MM.1S (cell line): ENCODE measurements around the gene CIAO1.
A peak's percentile ranks its signal among the peaks of the same experiment; 100 is the strongest.

Experiments used
- DNase-seq: peaks from one replicate; pipeline ENCODE4 v3.0.0-alpha.2; 2015
- H2AFZ ChIP-seq: fragments of 300-600 bp; sonication (generic); 2 replicates; pipeline ENCODE4 v1.6.0; 2016; ENCODE audit warnings: antibody characterized with exemption, low read length
- H3F3A ChIP-seq: fragments of 300-600 bp; sonication (generic); 2 replicates; pipeline ENCODE4 v1.6.1; 2016; ENCODE audit warnings: mild to moderate bottlenecking, antibody characterized with exemption, low read length, moderate library complexity, mixed read lengths; ENCODE audit not compliant: insufficient read depth
- H3K27ac ChIP-seq: fragments of 300-600 bp; sonication (generic); 2 replicates; pipeline ENCODE4 v1.5.1; 2016; ENCODE audit warnings: mild to moderate bottlenecking, low read length
- H3K27me3 ChIP-seq: fragments of 300-600 bp; sonication (generic); replicated peaks from 2 replicates; pipeline ENCODE4 v1.6.0; 2016; ENCODE audit warnings: low read length; ENCODE audit not compliant: insufficient read depth
- H3K36me3 ChIP-seq: fragments of 300-600 bp; sonication (generic); replicated peaks from 2 replicates; pipeline ENCODE4 v1.6.1; 2016; ENCODE audit warnings: mild to moderate bottlenecking, low read length, mixed read lengths; ENCODE audit not compliant: insufficient read depth
- H3K4me1 ChIP-seq: fragments of 300-600 bp; sonication (generic); 2 replicates; pipeline ENCODE4 v1.6.1; 2016; ENCODE audit warnings: low read length, mixed read lengths
- H3K4me2 ChIP-seq: fragments of 300-600 bp; sonication (generic); 2 replicates; pipeline ENCODE4 v1.6.0; 2016; ENCODE audit warnings: low read depth, low read length
- H3K4me3 ChIP-seq: fragments of 300-600 bp; sonication (generic); 2 replicates; pipeline ENCODE4 v1.5.1; 2016; ENCODE audit warnings: low read length, mixed read lengths
- H3K79me2 ChIP-seq: fragments of 300-600 bp; sonication (generic); 2 replicates; pipeline ENCODE4 v1.6.1; 2016; ENCODE audit warnings: mixed run types, low read length, mixed read lengths
- H3K9ac ChIP-seq: fragments of 300-600 bp; sonication (generic); 2 replicates; pipeline ENCODE4 v1.6.1; 2016; ENCODE audit warnings: low read length, mixed read lengths
- H3K9me2 ChIP-seq: fragments of 300-600 bp; sonication (generic); replicated peaks from 2 replicates; pipeline ENCODE4 v1.6.1; 2016; ENCODE audit warnings: mild to moderate bottlenecking, low read length, mixed read lengths; ENCODE audit not compliant: insufficient read depth
- H3K9me3 ChIP-seq: fragments of 300-600 bp; sonication (generic); replicated peaks from 2 replicates; pipeline ENCODE4 v1.6.1; 2016; ENCODE audit warnings: mild to moderate bottlenecking, low read length, mixed read lengths; ENCODE audit not compliant: insufficient read depth
- H4K20me1 ChIP-seq: fragments of 300-600 bp; sonication (generic); 2 replicates; pipeline ENCODE4 v1.6.1; 2016; ENCODE audit warnings: mild to moderate bottlenecking, low read length, moderate library complexity, mixed read lengths; ENCODE audit not compliant: insufficient read depth
- EZH2 ChIP-seq: fragments of 300-600 bp; sonication (generic); optimal IDR thresholded peaks from 2 replicates; pipeline ENCODE3; 2017; ENCODE audit warnings: low read depth, mild to moderate bottlenecking, antibody characterized with exemption, low read length, mixed read lengths
- EZH2phosphoT487 ChIP-seq: fragments of 300-600 bp; sonication (generic); IDR thresholded peaks from 2 replicates; pipeline ENCODE4 v1.6.1; 2018; ENCODE audit warnings: antibody characterized with exemption, low read length
- TF ChIP-seq, protein P1 (sequence below): fragments of 300-600 bp; sonication (generic); IDR thresholded peaks from 2 replicates; pipeline ENCODE4 v1.5.1; 2016; ENCODE audit warnings: antibody characterized with exemption, low read length, mixed read lengths

Gene CIAO1

DNA sequence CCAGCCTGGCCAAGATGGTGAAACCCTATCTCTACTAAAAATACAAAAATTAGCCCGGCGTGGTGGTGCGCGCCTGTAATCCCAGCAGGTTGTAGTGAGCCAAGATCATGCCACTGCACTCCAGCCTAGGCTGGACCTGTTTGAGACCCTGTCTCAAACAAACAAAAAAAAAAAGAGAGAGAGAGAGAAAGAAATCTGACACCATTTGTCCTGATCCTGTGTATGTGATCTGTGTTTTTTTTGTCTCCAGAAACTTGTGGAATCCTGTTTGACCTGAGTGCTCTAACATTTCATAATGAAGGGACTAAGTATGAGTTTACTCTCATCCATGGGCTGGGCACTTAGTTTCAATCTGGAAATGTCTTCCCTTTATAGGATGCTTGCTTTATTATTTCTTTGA lies 52.7 kb downstream of the CIAO1 start:
- Histone ChIP-seq H3K79me2 (no peaks in the 10 kb centered on the region), H3K9ac (no peak overlapping the region), H3K4me2 (no peak overlapping the region), H3K27me3 (no peaks in the 10 kb centered on the region), H3F3A (peaks cover 17% of the 10 kb centered on the region), H4K20me1 (no peaks in the 10 kb centered on the region), H2AFZ (no peak overlapping the region), H3K27ac (no peak overlapping the region), H3K9me2 (no peaks in the 10 kb centered on the region), H3K36me3 (no peaks in the 10 kb centered on the region), H3K4me1 (peaks cover 12% of the 10 kb centered on the region; the same call in 1 of the 2 replicates), H3K9me3 (no peaks in the 10 kb centered on the region), H3K4me3 (no peak overlapping the region)
- TF ChIP-seq EZH2: no peak
- no peak for DNase-seq

DNA sequence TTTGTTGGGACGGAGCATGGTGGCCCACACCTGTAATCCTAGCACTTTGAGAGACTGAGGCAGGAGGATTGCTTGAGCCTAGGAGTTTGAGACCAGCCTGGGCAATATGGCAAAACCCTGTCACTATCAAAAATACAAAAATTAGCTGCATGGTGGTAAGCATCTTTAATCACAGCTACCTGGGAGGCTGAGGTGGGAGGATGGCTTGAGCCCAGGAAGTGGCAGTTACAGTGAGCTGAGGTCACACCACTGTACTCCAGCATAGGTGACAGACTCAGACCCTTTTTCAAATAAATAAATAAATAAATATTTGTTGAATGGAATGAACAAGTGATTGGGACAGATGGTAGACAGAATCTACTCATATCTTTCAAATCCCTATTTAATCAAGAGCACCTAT lies 53.4 kb downstream of the CIAO1 start:
- Histone ChIP-seq H3F3A (peaks cover 17% of the 10 kb centered on the region), H3K9me2 (no peaks in the 10 kb centered on the region), H3K9ac (no peak overlapping the region), H3K4me3 (no peak overlapping the region), H2AFZ (no peak overlapping the region), H3K27ac (no peak overlapping the region), H3K36me3 (no peaks in the 10 kb centered on the region), H3K27me3 (no peaks in the 10 kb centered on the region), H4K20me1 (no peaks in the 10 kb centered on the region), H3K4me1 (peaks cover 14% of the 10 kb centered on the region; the same call in 1 of the 2 replicates), H3K9me3 (no peaks in the 10 kb centered on the region), H3K4me2 (no peak overlapping the region), H3K79me2 (no peaks in the 10 kb centered on the region)
- no peak for DNase-seq
- TF ChIP-seq EZH2phosphoT487: no peak
- no peak for TF ChIP-seq EZH2
- TF ChIP-seq, protein P1, sequence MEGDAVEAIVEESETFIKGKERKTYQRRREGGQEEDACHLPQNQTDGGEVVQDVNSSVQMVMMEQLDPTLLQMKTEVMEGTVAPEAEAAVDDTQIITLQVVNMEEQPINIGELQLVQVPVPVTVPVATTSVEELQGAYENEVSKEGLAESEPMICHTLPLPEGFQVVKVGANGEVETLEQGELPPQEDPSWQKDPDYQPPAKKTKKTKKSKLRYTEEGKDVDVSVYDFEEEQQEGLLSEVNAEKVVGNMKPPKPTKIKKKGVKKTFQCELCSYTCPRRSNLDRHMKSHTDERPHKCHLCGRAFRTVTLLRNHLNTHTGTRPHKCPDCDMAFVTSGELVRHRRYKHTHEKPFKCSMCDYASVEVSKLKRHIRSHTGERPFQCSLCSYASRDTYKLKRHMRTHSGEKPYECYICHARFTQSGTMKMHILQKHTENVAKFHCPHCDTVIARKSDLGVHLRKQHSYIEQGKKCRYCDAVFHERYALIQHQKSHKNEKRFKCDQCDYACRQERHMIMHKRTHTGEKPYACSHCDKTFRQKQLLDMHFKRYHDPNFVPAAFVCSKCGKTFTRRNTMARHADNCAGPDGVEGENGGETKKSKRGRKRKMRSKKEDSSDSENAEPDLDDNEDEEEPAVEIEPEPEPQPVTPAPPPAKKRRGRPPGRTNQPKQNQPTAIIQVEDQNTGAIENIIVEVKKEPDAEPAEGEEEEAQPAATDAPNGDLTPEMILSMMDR: no peak

DNA sequence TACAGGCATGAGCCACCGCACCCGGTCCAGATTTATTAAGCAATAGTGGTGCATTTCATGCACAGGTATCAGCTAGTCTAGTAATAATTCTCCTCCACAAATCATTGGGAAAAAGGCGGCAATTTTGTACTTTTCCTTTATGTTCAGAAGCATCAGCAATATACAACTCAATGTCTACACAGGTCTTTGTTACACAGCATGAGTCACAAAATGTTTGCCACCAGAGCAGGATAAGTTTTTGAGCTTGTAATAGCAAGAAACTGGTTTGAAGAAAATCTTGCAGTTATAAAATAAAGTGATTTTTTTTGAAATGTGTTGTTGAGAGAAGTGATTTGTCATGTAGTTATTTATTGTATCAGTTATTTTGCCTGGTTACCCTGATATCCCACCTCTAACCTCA lies 54.3 kb downstream of the CIAO1 start:
- DNase-seq: no peak
- Histone ChIP-seq H3K9me2 (no peaks in the 10 kb centered on the region), H3K4me1 (peaks cover 19% of the 10 kb centered on the region), H3K36me3 (no peaks in the 10 kb centered on the region), H3K27ac (no peak overlapping the region), H3K27me3 (no peaks in the 10 kb centered on the region), H3F3A (peaks cover 19% of the 10 kb centered on the region), H3K79me2 (peaks cover under 1% of the 10 kb centered on the region), H3K9ac (no peak overlapping the region), H3K9me3 (no peaks in the 10 kb centered on the region), H2AFZ (no peak overlapping the region), H3K4me3 (peak overlapping the region; percentile 90; the same call in 1 of the 2 replicates), H4K20me1 (no peaks in the 10 kb centered on the region), H3K4me2 (peak overlapping the region; percentile 98)
- TF ChIP-seq EZH2: no peak
- no peak for TF ChIP-seq EZH2phosphoT487
- TF ChIP-seq, protein P1: no peak

DNA sequence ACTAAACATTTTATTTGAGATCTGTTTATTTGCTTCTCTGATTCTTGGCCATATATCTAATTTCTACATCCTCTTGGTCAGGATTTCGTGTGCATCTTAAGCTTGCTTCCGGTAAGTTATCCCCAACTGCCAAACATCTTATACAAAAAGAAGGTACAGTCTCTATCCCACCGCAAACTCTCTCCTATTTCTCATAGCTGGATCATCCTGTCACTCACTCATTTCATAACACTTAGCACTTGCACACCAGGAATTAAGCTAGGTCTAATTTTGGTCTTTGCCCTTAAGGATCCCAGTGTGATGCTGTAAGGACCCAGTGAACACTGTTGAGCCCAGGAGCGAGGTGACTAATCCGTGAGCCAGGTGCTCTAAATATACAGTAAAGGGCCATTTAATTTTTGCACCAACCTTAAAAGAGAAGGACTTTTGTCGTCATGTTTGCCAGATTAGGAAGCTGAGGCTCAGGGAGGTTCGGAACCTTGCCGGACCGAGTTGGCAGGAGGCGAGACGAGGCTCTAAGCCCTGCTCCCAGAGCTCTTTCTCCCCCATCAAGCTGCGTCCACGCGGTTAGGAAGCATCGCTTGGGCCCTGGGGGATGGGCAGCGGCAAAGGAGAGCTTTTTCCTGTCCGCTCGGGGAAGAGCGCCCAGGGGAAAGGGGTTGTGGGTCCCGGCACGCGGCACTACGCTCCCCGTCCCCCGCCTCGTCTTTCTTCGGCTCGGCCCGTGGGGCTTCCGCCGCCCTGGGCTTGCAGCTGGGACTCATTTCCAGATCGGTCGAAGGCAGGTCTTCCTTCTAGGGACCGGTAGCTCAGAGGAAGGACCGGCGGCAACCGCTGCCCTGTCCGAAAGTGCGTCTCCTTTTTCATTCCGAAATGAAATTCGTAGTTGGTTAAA lies 55.0 kb downstream of the CIAO1 start:
- no peaks in the 10 kb centered on the region for H4K20me1 ChIP-seq
- H3K4me3 ChIP-seq: peak overlapping the region; percentile 90
- H3K9me3 ChIP-seq: no peaks in the 10 kb centered on the region
- H3K27ac ChIP-seq: peak overlapping the region; percentile 64; the same call in 1 of the 2 replicates
- peak overlapping the region; percentile 62 for H3K9ac ChIP-seq
- H3K4me1 ChIP-seq: peaks cover 19% of the 10 kb centered on the region
- DNase-seq: peak; percentile 21
- no peaks in the 10 kb centered on the region for H3K27me3 ChIP-seq
- TF ChIP-seq, protein P1: no peak
- TF ChIP-seq EZH2 (no peak), EZH2phosphoT487 (no peak)
- no peaks in the 10 kb centered on the region for H3K9me2 ChIP-seq
- peaks cover 22% of the 10 kb centered on the region for H3F3A ChIP-seq
- peak overlapping the region; percentile 94 for H2AFZ ChIP-seq
- H3K4me2 ChIP-seq: peak overlapping the region; percentile 98
- H3K36me3 ChIP-seq: no peaks in the 10 kb centered on the region
- peaks cover 7% of the 10 kb centered on the region for H3K79me2 ChIP-seq
